Fibroblast of lung (primary cell): ENCODE data around the gene CEMIP.

Source experiments
- CTCF ChIP-seq, 2 donors: IDR thresholded peaks in 1 of 2; conservative IDR thresholded peaks in 1 of 2; 1 replicate in 1 of 2; 2 replicates in 1 of 2; pipeline ENCODE4 v1.5.1; 2011 to 2012; ENCODE audit warnings: low read length in 2 of 2, control low read depth in 1 of 2, inconsistent platforms in 1 of 2, low read depth in 1 of 2, mild to moderate bottlenecking in 1 of 2
- EZH2 ChIP-seq: IDR thresholded peaks from 2 replicates; pipeline ENCODE4 v1.5.1; 2012; ENCODE audit warnings: low read length, control low read depth, mild to moderate bottlenecking; ENCODE audit errors: missing control alignments

- TF ChIP-seq CTCF (conservative IDR thresholded peaks at IDR 0.05 in 1 of 2, IDR thresholded peaks at IDR 0.05 in 1 of 2; ENCODE audit: low read depth in 1 of 2, low read length in 2 of 2) (no peak), EZH2 (no peak)
Measured at GRCh38 chr15:80768158-80768557, 11.0 kb upstream of the CEMIP start.
